K562 (cell line): ENCODE measurements around the gene EGFL7. TPM values are rescaled to one million over a fixed set of nuclear protein-coding genes. Genes with fewer than 3 reads are reported as not detected.

Experiments used
- CHD7 ChIP-seq: fragments of 200-600 bp; sonication (generic); IDR thresholded peaks from one replicate; pipeline ENCODE4 v1.6.1; 2012; ENCODE audit warnings: mild to moderate bottlenecking, low read depth, low read length, inconsistent platforms
- HDAC1 ChIP-seq, 2 experiments: fragments of 450-650 bp; IDR thresholded peaks; 2 replicates each; pipeline ENCODE4 v1.6.1; 2016 to 2017; ENCODE audit warnings: inconsistent platforms in 1 of 2, mild to moderate bottlenecking in 1 of 2, moderate library complexity in 1 of 2
- PCBP1 ChIP-seq: fragments of 200-400 bp; formaldehyde crosslinking; IDR thresholded peaks from 2 replicates; pipeline ENCODE4 v1.6.1; 2018; ENCODE audit warnings: mild to moderate bottlenecking, low read depth, low read length; ENCODE audit not compliant: poor library complexity, severe bottlenecking
- ZNF224 ChIP-seq: sonication (generic); formaldehyde crosslinking; IDR thresholded peaks from 2 replicates; pipeline ENCODE4 v1.8.0; 2022; ENCODE audit warnings: mild to moderate bottlenecking, missing genetic modification reagents
- polyA plus RNA-seq, 8 experiments: library from polyadenylated mRNA; depleted of rRNA in 4 of 8; stranded (reverse) in 5 of 8; unstranded in 3 of 8; fragments of >200 nt; fragmentation: Nextera tagmentation in 2 of 8; fragmentation: Illumina TruSeq in 1 of 8; extraction: Ambion mirVana in 2 of 8; extraction: Trizol in 1 of 8; gene quantifications; 2 replicates each; pipeline versions ENCODE4 v1.2.1 to v1.2.3, GENCODE V29; 2011 to 2014; ENCODE audit warnings: inconsistent platforms in 1 of 8, missing spikeins in 1 of 8
- total RNA-seq, 7 experiments: library from RNA; depleted of rRNA in 6 of 7; stranded (reverse); fragments of >200 nt in 6 of 7; fragmentation: Illumina TruSeq in 2 of 7; extraction: Trizol in 2 of 7; gene quantifications; 2 replicates each; pipeline versions ENCODE4 v1.2.1 to v1.2.3, GENCODE V29; 2011 to 2021; ENCODE audit warnings: low replicate concordance in 1 of 7

Gene EGFL7
- total and polyA plus RNA-seq, 9 of the 15 experiments (the other 6 are each of a cell fraction or from before 2014, with no cell fraction given) = 1.5 to 286 (median 55.5) TPM

GRCh38 chr9:136697146-136697820, 34.6 kb downstream of the EGFL7 start (continued):
- no peak for TF ChIP-seq CHD7
- TF ChIP-seq PCBP1 = peak; percentile 1
- TF ChIP-seq HDAC1 (IDR thresholded peaks at IDR 0.05) = 0 out of 4 replicates have a peak, but pooled peaks of 1 of the 2 experiments have one; percentile 32
- TF ChIP-seq ZNF224 (CRISPR knock-in tag) = no peak
